ENCODE data around the gene SYT8. TPM values are rescaled to one million over a fixed set of nuclear protein-coding genes. Genes with fewer than 3 reads are reported as not detected.

The SYT8 gene
- total RNA-seq, 1 experiment from 2014 or later: not detected

DNA sequence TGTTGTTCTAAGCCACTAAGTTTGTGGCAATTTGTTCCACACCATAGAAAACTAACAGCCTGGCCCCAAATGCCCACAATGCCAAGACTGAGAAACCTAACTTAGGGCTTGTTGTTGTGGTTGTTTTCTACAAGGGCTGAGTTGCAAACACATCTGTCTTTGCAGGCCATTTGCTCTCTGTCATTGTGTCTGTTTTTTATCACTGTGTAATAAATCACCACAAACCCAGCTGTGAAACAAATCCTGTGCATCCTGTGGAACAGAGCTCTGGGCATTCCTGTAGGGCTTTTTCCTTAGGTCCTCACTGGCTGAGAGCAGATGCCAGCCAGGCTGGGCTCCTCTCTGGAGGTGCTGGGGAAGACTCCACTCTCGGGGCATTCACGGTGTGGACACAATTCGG, 15.7 kb upstream of the SYT8 start:
- no peak for DNase-seq (ENCODE audit: low spot score)

DNA sequence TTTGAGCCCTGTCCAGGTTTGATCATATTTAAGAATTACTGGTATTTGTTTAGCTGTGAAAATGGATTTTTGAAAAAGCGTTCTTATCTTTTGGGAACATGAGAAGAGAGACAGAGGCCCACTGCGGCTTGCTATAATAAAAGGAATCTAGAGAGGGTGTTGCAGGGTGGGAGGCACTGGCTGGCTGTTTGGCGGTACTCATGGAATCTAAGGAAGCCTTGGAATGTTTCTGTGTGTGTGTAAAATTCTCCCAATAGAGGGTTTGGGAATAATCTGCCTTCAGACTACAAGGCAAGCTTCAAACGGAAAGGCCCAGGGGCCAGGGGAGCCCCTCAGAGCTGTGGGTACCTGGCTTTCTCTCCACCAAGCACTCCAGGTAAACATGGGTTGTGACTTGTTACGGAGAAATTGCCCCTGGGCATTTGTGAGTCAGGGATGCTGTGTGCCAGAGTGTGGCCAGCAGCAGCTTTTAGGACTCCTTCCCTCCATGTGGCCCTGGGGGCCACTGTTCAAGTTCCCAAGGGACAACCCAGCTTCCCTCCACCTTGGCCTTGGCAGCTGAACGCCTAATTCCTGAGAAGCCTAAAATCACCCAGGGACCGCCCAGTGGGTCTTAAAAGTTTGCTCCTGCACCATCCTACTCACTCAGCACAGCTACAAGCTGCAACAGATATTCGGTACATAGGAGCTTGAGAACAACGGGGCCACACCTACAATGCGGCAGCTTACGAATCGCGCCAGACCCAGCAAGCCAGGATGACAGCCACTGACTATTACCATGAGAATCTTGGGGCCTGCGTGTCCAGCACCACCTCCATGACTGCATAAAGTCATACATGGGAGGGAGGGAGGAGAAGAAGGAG, 14.1 kb upstream of the SYT8 start:
- no peak for DNase-seq (ENCODE audit: low spot score)

DNA sequence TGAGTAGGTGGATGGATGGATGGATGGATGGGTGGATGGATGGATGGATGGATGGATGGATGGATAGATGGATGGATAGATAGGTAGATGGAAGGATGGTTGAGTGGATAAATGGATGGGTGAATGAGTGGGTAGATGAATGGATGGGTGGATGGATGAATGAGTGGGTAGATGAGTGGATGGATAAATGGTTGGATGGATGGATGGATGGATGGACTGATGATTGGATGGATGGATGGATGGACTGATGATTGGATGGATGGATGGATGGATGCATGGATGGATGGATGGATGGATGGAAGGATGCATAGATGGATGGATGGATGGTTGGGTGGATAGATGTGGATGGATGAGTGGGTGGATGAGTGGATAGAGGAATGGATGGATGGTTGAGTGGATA, 13.2 kb upstream of the SYT8 start:
- no peak for DNase-seq (ENCODE audit: low spot score)

DNA sequence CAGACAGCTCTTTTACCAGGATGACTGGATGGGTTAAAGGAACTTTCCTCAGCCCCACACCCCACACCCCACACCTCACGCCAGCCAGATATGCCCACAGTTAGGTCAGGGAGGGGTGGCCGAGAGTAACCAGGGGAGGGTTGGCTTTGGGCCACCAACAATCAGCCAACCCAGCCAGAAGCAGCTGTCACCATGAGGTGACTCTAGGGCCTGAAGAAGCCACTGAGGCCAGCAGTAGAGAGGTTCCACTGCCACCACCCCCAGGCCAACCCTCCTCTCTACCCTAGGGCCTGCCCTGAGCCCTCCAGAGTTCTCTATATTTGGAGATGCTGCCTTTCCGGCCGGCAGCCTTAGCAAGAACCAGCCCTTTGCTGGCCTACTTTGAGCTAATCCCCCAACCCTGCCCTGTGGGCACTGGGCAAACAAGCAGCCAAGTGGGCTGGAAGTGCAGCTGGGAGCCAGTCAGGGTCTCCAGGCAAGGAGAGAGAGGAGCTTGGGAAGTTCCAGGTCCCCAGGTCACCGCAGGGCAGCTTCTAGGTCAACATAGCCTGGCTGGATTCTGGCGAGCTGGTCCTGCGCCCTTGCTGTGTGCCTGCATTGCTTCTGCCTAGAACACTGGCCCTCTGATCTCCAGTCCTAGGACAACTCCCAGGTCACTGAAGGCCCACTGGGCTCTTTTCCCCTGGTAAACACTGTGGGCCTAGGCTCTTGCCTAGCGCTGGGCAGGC, 12.0 kb upstream of the SYT8 start:
- no peak for DNase-seq (ENCODE audit: low spot score)

DNA sequence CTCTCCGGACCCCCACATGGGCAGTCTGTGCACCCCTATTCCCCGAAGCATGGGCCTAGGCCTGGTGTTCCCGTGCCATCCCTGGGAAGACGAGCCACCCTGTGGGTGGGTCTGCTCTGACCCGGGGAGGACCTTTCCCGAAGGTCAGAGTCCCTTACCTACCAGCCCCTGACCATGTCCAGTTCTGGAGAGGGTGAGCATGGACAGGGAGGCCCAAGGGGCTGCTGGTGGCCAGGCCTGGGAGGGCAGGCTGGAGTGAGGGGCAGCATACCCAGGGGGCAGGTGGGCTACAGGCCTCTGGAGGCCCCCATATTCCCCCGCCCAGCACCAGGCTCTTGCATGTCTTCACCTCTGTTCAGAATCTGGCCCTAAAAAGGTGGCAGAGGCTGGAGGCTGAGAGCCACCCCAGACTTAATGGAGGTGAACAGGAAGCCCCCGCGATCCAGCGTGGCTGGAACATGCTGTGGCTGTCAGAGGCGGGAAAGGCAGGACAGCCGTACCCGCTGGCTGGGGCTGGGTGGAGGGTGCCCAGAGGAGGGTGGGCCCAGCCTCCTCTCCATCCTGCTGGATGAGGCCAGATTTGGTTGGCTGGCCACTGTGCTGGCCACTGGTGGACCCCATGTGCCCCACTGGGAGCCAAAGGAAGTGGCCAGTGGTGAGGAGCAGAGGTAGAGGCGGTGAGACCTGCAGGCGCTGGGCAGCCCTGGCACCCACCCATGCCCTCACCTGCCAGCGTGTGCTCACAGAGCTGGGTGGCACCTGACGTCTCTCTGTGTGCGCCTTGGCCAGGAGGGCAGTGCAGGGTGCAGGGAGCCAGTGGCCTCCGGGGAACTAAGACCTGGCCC, 11.2 kb upstream of the SYT8 start:
- no peak for DNase-seq (ENCODE audit: low spot score)

DNA sequence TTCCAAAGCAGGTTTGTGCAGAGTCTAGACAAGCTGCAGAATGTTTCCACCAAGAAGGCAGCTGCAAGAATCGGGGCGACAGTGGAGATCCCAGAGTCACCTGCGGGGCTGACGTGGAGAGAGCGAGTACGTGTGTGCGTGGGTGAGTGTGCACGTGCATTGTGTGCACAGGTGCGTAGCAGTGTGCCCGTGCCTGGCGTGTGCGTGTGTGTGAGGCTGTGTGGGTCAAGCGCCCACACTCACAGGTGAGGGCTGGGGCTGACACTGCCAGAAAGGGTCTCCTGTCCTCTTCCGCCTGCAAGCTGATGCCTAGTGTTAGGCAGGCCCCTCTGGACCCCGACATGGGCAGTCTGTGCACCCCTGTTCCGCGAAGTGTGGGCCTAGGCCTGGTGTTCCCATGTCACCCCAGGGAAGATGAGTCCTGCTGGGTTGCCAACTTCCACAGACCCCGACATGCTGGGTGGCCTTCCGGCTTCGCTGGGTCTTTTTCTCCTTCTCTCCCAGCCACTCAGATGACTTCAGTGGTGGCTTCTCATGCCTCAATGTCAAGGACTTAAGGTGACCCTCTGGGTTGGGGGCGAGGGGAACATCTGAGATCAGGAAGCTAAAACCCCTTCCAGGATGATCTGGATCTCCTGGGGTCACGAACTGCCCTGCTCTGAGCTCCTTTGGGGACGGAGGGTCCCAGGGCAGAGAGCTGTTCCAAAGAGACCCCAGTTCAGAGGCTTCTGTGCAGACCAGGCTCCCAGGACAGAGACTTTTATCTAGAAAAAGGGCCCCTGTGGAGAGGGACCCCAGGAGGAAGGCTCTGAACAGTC, 10.4 kb upstream of the SYT8 start:
- DNase-seq (ENCODE audit: low spot score): no peak

DNA sequence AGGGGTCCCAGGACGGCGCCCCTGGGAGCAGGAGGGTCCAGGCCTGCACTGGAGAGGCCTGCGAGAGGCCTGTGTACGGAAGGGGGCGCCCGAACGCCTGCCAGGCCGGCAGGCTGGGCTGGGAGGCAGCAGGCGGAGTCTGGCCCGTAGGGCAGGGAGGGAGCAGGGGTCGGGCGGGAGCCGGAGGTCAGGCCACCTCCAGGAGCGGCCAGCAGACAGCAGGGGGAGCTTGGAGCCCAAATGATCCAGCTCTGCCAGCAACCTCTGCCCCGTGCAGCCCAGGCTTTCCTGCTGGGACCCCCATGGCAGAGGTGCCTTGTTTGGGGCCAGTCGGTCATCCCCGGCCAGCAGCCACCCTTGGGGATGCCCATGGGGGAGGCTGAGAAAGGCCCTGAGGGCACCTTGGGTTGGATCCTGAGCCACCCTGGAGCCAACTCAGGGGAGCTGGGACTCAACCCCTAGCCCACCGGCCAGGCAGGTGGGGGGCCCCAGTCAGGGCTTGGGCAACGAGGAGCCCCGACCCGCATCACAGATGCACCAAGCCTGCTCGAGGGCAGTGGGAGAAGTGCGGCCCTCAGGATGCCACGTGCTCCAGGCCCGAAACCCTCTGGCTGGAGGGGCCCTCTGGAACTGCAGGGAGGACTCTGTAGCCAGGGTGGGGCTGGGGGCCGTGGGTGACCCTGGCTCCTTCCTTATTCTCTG, 9.6 kb upstream of the SYT8 start:
- no peak for DNase-seq (ENCODE audit: low spot score)

DNA sequence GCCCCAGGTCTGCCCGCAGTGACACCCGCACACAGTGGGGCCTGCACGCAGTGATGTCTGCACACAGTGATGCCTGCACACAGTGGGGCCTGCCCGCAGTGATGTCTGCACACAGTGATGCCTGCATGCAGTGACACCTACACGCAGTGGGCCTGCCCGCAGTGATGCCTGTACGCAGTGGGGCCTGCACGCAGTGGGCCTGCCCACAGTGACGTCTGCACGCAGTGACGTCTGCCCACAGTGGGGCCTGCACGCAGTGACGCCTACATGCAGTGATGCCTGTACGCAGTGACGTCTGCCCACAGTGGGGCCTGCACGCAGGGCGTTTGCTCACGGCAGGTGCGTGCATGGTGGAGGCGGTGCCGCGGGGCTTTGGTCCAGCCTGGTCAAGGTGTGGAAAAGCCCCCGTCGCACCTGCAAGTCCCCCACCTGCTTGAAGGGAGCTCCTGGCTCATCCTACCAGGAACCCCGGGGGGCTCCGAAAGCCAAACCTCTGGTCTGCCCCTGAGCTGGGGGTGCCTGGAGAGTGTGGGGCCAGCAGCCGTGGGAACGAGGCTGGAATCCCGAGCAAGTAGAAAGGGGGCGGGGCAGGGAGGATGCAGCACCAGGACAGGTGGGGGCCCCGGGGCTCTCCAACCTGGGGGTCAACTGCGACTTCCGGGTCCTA, 8.9 kb upstream of the SYT8 start:
- DNase-seq (ENCODE audit: low spot score): no peak

DNA sequence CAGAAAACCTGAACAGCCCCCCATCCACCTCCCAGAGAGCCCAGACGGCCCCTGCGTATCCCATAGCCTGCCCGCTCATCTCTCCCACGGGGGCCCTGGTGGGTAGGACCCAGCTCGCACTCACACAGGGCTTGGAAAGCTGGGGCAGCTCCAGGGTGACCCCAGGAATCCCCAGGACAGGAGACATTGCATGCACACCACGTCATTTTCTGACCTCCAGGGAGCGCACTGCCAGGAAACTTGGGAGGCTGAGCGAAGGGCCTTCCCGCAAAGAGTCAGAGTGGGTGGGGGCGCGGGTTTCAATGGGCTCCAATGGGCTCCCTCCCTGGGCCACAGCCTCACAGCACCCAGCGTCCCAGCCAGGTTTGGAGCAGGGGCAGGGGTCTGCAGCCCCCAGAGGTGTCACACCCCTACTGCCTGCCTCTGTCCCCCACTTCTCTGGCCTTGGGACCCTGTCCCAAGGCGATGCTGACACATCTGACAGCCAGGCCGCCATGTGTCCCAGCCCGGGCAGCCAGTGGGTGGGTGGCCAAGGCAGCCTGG, 8.2 kb upstream of the SYT8 start:
- peak; percentile 89 for DNase-seq (ENCODE audit: low spot score)

DNA sequence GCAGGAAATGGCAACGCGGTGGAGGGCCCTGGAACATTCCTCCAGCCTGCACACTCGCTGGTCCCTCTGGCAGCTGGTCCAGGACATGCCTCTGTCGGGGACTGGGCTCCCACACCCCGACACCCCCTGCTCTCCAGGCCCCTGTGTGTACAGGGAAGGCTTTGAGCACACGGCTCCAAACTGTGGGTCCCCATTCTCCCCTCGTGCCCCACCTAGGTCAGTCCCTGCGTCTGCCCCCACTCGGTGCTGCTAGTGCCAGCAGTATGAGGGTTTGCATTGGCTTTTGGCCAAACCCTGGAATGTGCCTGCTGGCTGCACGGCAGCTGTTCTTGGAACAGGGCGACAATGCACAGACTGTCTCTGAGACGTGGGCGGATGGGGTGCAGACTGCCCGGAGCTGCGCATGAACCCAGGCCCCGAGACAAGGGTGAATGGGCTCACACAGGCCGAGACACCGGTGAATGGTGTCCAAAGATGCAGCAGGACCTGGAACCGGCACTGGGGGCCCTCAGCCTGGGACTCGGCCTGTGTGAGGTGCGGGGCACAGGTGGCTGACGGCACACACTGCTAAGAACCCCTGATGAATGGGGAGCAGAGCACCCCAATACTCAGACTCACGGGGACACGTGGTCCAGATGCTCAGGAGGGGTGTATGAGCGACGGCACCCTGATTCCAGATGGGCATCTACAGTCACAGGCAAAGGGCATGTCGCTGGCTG, 7.5 kb upstream of the SYT8 start:
- peak; percentile 99 for DNase-seq (ENCODE audit: low spot score)

DNA sequence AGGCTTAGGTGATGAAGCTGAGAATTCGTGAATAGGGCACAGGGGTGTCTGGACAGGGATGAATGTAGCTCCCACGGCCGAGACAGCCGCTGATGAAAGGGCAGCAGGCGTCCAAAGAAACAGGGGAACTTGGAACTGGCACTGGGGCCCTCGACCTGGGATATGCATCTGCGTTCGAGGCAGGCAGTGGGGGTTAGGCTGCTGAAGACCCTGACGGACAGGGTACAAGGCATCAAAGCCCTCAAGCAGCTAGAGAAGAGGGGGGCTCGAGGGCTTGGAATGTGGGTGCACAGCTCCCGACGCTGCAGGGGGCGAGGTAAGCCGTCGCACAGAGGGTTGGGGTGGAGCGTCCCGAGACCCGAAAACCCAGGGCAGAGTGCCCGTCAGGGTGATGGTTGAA, 6.9 kb upstream of the SYT8 start:
- no peak for DNase-seq (ENCODE audit: low spot score)

DNA sequence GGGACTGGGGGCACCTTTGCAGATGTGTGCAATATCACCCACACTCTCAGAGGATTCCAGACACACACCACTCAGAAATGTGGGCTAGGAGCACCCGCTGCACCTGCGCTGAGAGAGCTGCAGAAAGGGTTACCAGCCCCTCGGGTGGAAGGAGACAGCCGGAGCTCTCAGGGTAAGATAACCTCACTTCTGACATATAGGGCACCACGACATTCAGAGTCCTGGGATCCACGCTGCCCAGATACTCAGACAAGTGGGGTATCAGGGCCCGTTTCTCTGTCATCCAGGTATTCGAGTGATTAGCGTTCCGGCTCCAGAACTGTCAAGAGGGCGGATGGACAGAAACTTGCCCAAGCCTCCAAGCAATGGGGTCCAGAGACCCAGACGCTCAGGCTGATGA, 6.2 kb upstream of the SYT8 start:
- no peak for DNase-seq (ENCODE audit: low spot score)

DNA sequence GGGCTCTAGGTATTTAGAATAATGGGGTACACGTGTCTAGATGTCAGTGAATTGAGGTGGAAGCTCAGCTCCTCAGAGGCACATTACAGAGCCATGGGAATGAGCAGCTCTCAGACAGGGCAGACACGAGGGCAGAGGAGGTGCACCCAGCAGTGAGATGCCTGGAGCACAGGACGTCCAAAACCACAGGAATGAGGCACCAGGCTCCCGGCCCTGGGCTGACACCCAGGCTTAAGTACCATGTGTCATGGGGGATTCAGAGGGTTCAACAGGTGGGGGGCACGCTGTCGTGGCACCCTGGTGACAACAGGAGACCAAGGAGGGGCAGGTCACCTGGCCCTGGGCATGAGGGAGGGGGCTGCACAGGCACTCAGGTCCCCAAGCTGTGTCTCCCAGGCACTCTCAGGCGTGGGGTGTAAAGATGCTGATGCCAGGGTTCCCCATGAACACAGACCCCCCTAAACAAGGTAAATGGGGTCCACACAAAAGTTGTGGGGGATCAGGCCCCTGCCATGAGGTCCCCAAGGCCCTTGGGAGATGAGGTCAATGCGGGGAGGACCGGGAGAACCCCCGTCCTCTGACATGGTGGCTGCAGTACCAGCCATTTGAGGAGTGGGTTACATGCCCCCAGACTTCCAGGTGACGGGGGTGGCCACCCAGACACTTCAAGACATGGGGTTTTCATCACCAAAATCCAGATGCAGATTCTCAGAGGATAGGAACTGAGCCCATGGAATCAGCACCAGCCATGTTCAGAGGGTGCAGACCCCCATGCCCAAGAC, 5.6 kb upstream of the SYT8 start:
- peak; percentile 94 for DNase-seq (ENCODE audit: low spot score)

DNA sequence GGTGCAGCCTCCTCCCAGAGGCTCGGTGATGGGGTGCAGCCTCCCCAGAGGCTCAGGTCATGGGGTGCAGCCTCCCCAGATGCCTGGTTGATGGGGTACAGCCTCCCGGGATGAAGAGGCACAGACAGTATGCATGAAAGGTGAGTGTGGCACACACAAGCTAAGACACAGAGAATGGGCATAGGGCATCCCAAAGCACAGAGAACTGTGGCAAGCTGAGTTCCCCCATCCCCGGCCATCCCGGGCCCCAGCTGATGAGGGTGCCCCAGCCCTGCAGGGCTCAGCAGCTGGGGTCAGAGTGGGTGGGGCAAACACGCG, 4.8 kb upstream of the SYT8 start:
- no peak for DNase-seq (ENCODE audit: low spot score)

DNA sequence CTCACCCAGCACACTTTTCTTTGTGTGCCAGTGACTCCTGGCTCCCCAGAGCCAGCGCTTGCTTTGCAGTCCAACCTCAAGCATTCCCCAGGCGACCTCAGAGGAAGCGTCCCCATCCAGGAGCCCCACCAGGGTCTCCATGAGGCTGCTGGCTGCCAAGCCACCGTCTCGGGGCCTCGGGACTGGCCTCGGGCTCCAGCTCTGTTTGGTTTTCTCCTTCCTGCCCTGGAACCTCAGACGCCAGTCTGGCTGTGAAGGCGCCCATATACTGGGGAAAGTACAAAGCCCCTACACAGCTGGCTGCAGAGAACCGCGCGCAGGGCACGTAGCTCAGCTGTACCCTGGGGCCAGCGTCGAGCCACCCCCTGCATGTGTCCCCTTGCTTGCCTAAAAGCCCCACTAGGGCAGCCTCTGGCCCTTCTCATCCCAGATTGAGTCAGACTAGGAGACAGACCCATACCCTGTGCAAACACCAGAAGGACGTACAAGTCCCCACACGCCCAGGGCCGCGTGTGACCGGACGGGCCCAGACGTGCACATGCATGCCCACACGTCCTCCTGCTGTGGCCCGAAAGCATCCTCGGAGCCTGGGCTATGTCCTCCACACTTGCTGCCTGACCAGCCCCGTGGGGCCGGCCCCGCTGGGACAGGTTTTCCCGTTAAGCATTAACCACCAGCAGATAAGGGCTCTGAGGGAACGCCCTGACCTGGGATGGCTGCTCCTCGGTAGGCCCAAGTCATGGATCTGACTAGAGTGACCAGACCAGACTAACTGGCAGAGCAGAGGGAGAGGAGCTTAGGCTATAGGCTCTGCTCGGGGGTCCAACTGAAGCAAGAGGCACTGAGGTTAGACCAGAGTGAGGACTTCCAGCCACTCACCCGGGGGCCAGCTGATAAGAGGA, 4.2 kb upstream of the SYT8 start:
- DNase-seq (ENCODE audit: low spot score): peak; percentile 70

DNA sequence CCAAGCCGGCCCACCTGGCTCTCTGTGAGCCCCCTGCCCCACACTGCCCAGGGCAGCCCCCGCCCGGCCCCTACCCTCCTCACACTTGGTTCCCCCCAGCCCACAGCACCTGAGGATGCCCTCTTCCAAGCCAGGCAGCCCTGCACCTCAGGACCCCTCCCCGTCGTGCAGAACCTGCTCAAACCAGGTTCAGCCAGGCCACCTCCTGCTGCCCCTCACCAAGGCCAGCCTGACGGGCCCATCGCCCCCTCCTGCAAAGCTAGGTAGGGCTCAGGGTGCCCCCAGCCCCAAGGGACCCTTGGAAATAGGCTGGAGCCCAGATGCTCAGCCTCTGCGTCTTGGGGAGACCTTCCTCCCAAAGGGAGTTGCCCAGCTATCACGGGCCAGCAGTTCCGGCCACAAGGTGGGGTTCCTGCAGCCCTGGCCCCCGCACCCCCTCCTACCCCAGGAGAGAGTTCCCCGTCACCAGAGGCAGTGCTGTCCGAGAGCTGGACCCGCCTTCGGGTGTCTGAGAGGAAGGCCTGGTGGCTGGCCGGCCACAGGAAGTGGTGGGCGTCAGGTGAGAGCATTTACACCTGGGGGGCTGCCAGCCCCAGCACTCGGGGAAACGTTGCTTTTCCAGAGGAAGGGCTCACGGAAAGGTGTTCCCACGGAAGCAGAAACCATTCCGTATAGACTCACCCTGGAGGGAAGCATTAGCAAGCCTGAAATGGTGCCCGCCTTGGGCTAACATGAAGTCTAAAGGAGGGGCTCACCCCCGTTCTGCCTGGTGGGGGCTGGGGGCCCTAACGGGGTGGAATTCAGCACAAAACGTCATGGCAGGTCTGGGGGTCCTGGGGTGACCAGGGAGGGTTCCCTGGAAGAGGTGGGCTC, 3.2 kb upstream of the SYT8 start:
- DNase-seq (ENCODE audit: low spot score): no peak
